K562 (cell line): ENCODE results near the gene LZTR1. TPM values are rescaled to one million over a fixed set of nuclear protein-coding genes. Genes with fewer than 3 reads are reported as not detected.
A peak's percentile ranks its signal among the peaks of the same experiment; 100 is the strongest.

Experiments used
- ARID2 ChIP-seq: fragments of 450-650 bp; IDR thresholded peaks from 2 replicates; pipeline ENCODE4 v1.6.1; 2017; ENCODE audit warnings: antibody characterized with exemption, mild to moderate bottlenecking
- CHD7 ChIP-seq: fragments of 200-600 bp; sonication (generic); IDR thresholded peaks from one replicate; pipeline ENCODE4 v1.6.1; 2012; ENCODE audit warnings: mild to moderate bottlenecking, low read depth, low read length, inconsistent platforms
- E2F6 ChIP-seq, 2 experiments: IDR thresholded peaks; 2 replicates each; pipeline ENCODE4 v1.6.1; 2011; ENCODE audit warnings: borderline replicate concordance in 1 of 2, control low read depth in 1 of 2, low read depth in 1 of 2, low read length in 1 of 2, mild to moderate bottlenecking in 1 of 2, mixed read lengths in 1 of 2, moderate library complexity in 1 of 2; ENCODE audit not compliant: insufficient read depth in 1 of 2, insufficient read length in 1 of 2, poor library complexity in 1 of 2, severe bottlenecking in 1 of 2; ENCODE audit errors: extremely low read depth in 1 of 2
- GMEB1 ChIP-seq: fragments of 250-450 bp; sonication (Bioruptor Pico); IDR thresholded peaks from 2 replicates; pipeline ENCODE4 v1.4.0; 2020; ENCODE audit warnings: mild to moderate bottlenecking
- PRDM10 ChIP-seq: fragments of 450-650 bp; IDR thresholded peaks from 2 replicates; pipeline ENCODE4 v1.6.1; 2018; ENCODE audit not compliant: partially characterized antibody
- RBM22 ChIP-seq: fragments of 200-400 bp; formaldehyde crosslinking; IDR thresholded peaks from 2 replicates; pipeline ENCODE4 v1.6.1; 2018; ENCODE audit warnings: low read length, low read depth; ENCODE audit not compliant: poor library complexity, severe bottlenecking
- ZNF445 ChIP-seq: fragments of 250-450 bp; sonication (Bioruptor Pico); IDR thresholded peaks from 2 replicates; pipeline ENCODE4 v1.4.0; 2020; ENCODE audit warnings: low read depth, mild to moderate bottlenecking, moderate library complexity
- polyA plus RNA-seq, 8 experiments: library from polyadenylated mRNA; depleted of rRNA in 4 of 8; stranded (reverse) in 5 of 8; unstranded in 3 of 8; fragments of >200 nt; fragmentation: Nextera tagmentation in 2 of 8; fragmentation: Illumina TruSeq in 1 of 8; extraction: Ambion mirVana in 2 of 8; extraction: Trizol in 1 of 8; gene quantifications; 2 replicates each; pipeline versions ENCODE4 v1.2.1 to v1.2.3, GENCODE V29; 2011 to 2014; ENCODE audit warnings: inconsistent platforms in 1 of 8, missing spikeins in 1 of 8
- total RNA-seq, 7 experiments: library from RNA; depleted of rRNA in 6 of 7; stranded (reverse); fragments of >200 nt in 6 of 7; fragmentation: Illumina TruSeq in 2 of 7; extraction: Trizol in 2 of 7; gene quantifications; 2 replicates each; pipeline versions ENCODE4 v1.2.1 to v1.2.3, GENCODE V29; 2011 to 2021; ENCODE audit warnings: low replicate concordance in 1 of 7

The LZTR1 gene
- total and polyA plus RNA-seq, 9 of the 15 experiments (the other 6 are each of a cell fraction or from before 2014, with no cell fraction given): 2.2 to 135 (median 63.0) TPM

- peak; percentile 54 for TF ChIP-seq CHD7
- no peak for TF ChIP-seq PRDM10
- no peak for TF ChIP-seq E2F6 (IDR thresholded peaks at IDR 0.05; ENCODE audit: borderline replicate concordance in 1 of 2, extremely low read depth in 1 of 2, insufficient read depth in 1 of 2, insufficient read length in 1 of 2, low read depth in 1 of 2, low read length in 1 of 2, poor library complexity in 1 of 2, severe bottlenecking in 1 of 2)
- TF ChIP-seq ARID2: no peak
- 0 out of 2 replicates have a peak, but pooled peaks have one; percentile 43 for TF ChIP-seq ZNF445
- 0 out of 2 replicates have a peak, but pooled peaks have one; percentile 5 for TF ChIP-seq GMEB1
- peak; percentile 24 for TF ChIP-seq RBM22
Observed at GRCh38 chr22:20952544-20953341, 29.4 kb upstream of the LZTR1 start (continued).
